Dendritic cell treated with granulocyte-macrophage colony-stimulating factor and Interleukin-4, amounts not matched to agents 40 ng/mL and 50 ng/mL, for 4 days (primary cell): ENCODE measurements around the gene TMEM126B.
A peak's percentile ranks its signal among the peaks of the same experiment; 100 is the strongest.

Experiments used
- H3K27ac Mint-ChIP-seq: one replicate; pipeline ENCODE4 v1.8.0; 2022; ENCODE audit warnings: mild to moderate bottlenecking, mixed read lengths
- H3K27me3 Mint-ChIP-seq: one replicate; pipeline ENCODE4 v1.8.0; 2022; ENCODE audit warnings: mild to moderate bottlenecking, mixed read lengths
- H3K36me3 Mint-ChIP-seq: one replicate; pipeline ENCODE4 v1.8.0; 2022; ENCODE audit warnings: low read depth, mixed read lengths
- H3K4me1 Mint-ChIP-seq: one replicate; pipeline ENCODE4 v1.8.0; 2022; ENCODE audit warnings: low read depth, mixed read lengths
- H3K4me3 Mint-ChIP-seq: one replicate; pipeline ENCODE4 v1.8.0; 2022; ENCODE audit warnings: mild to moderate bottlenecking, moderate library complexity, mixed read lengths
- H3K9me3 Mint-ChIP-seq: one replicate; pipeline ENCODE4 v1.8.0; 2022; ENCODE audit warnings: mixed read lengths
- intact Hi-C: fragments of 100-400 bp; cut with micrococcal nuclease; formaldehyde crosslinking; loops from one replicate; pipeline ENCODE4 v1.15.0; 2022

Gene TMEM126B

GRCh38 chr11:85682330-85683305 lies 54.2 kb downstream of the TMEM126B start:
- H3K36me3 Mint-ChIP-seq: no peaks in the 10 kb centered on the region
- intact Hi-C loops: no loop called here
- H3K9me3 Mint-ChIP-seq: no peaks in the 10 kb centered on the region
- peak overlapping the region; percentile 78 for H3K4me3 Mint-ChIP-seq
- peak overlapping the region; percentile 83 for H3K27ac Mint-ChIP-seq
- H3K27me3 Mint-ChIP-seq: peaks cover 3% of the 10 kb centered on the region
- peaks cover 23% of the 10 kb centered on the region for H3K4me1 Mint-ChIP-seq

GRCh38 chr11:85685125-85685819 lies 56.9 kb downstream of the TMEM126B start:
- Mint-ChIP-seq H3K36me3 (no peaks in the 10 kb centered on the region), H3K27ac (no peak overlapping the region), H3K27me3 (peaks cover 6% of the 10 kb centered on the region), H3K4me3 (no peak overlapping the region), H3K9me3 (no peaks in the 10 kb centered on the region), H3K4me1 (peaks cover 23% of the 10 kb centered on the region)
- intact Hi-C loops: no loop called here

GRCh38 chr11:85685820-85686459 lies 57.5 kb downstream of the TMEM126B start, which contains the start of gene CCDC89:
Gene CCDC89 (minus strand): TSS chr11:85686195. CDS start chr11:85686130, 65 bp downstream.
- no peaks in the 10 kb centered on the region for H3K36me3 Mint-ChIP-seq
- no peak within 1 kb of the TSS for H3K4me3 Mint-ChIP-seq
- intact Hi-C loops: no loop called here
- H3K27me3 Mint-ChIP-seq: peaks cover 7% of the 10 kb centered on the region
- no peaks in the 10 kb centered on the region for H3K9me3 Mint-ChIP-seq
- H3K27ac Mint-ChIP-seq: no peak within 1 kb of the TSS
- H3K4me1 Mint-ChIP-seq: peaks cover 30% of the 10 kb centered on the region
